ENCODE data around the gene CUEDC2.
A peak's percentile ranks its signal among the peaks of the same experiment; 100 is the strongest.

CUEDC2 gene

DNA sequence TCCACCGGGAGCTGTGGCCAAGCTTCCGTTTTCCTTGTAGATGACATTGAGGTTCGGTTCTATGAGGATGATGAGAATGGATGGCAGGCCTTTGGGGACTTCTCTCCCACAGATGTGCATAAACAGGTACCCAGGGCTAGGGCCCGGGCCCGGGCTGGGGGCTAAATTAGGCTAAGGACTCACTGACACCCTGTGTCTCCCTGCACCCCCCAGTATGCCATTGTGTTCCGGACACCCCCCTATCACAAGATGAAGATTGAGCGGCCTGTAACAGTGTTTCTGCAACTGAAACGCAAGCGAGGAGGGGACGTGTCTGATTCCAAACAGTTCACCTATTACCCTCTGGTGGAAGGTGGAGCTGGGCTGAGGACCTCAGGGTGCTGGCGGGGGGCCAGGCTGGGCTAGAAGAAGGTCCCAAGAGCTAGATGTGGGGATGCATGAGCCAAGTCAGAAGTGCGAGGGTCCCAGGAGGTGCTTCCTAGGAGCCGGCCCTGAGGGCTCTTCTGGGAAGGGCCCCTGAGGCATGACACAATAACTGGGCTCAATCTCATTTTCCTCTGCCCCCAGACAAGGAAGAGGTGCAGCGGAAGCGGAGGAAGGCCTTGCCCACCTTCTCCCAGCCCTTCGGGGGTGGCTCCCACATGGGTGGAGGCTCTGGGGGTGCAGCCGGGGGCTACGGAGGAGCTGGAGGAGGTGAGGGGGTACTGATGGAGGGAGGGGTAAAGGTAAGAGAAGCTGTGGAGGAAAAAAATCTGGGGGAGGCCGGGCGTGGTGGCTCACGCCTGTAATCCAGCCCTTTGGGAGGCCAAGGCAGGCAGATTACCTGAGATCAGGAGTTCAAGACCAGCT is 34.0 kb downstream of the CUEDC2 start:
- Histone ChIP-seq H3K4me3 (ENCODE audit: low read depth in 1 of 2, low read length in 2 of 2) (peak overlapping the region in 1 of 2 donors; percentile 28), H3K9me3 (ENCODE audit: low read length) (no peaks in the 10 kb centered on the region), H3K36me3 (ENCODE audit: insufficient read depth, low read length) (peaks cover 52% of the 10 kb centered on the region), H3K27me3 (ENCODE audit: control insufficient read depth in 1 of 2, insufficient read depth in 2 of 2, low read length in 2 of 2) (no peaks in the 10 kb centered on the region), H3K9ac (ENCODE audit: low read length) (peak overlapping the region; percentile 41), H3K27ac (ENCODE audit: low read depth, low read length) (peak overlapping the region; percentile 61), H3K4me1 (ENCODE audit: insufficient read depth, low read length) (peaks cover 49% of the 10 kb centered on the region)

- peak overlapping the region in 1 of 2 donors; percentile 96 for H3K4me3 ChIP-seq (ENCODE audit: low read depth in 1 of 2, low read length in 2 of 2)
- H3K9me3 ChIP-seq (ENCODE audit: low read length): no peaks in the 10 kb centered on the region
- H3K4me1 ChIP-seq (ENCODE audit: insufficient read depth, low read length): peaks cover 42% of the 10 kb centered on the region
- H3K27me3 ChIP-seq (ENCODE audit: control insufficient read depth in 1 of 2, insufficient read depth in 2 of 2, low read length in 2 of 2): no peaks in the 10 kb centered on the region
- H3K27ac ChIP-seq (ENCODE audit: low read depth, low read length): peak overlapping the region; percentile 97
- H3K36me3 ChIP-seq (ENCODE audit: insufficient read depth, low read length): peaks cover 45% of the 10 kb centered on the region
- peak overlapping the region; percentile 98 for H3K9ac ChIP-seq (ENCODE audit: low read length)
Observed at GRCh38 chr10:102397222-102398171, 34.9 kb downstream of the CUEDC2 start.

GRCh38 chr10:102396730-102397151 is 35.6 kb downstream of the CUEDC2 start:
- peaks cover 38% of the 10 kb centered on the region for H3K36me3 ChIP-seq (ENCODE audit: insufficient read depth, low read length)
- no peaks in the 10 kb centered on the region for H3K27me3 ChIP-seq (ENCODE audit: control insufficient read depth in 1 of 2, insufficient read depth in 2 of 2, low read length in 2 of 2)
- H3K9ac ChIP-seq (ENCODE audit: low read length): peak overlapping the region; percentile 98
- no peaks in the 10 kb centered on the region for H3K9me3 ChIP-seq (ENCODE audit: low read length)
- H3K4me1 ChIP-seq (ENCODE audit: insufficient read depth, low read length): peaks cover 35% of the 10 kb centered on the region
- peak overlapping the region; percentile 70 to 96 for H3K4me3 ChIP-seq (ENCODE audit: low read depth in 1 of 2, low read length in 2 of 2)
- H3K27ac ChIP-seq (ENCODE audit: low read depth, low read length): peak overlapping the region; percentile 97

- H3K9ac ChIP-seq (ENCODE audit: low read length): peak overlapping the region; percentile 98
- no peaks in the 10 kb centered on the region for H3K9me3 ChIP-seq (ENCODE audit: low read length)
- H3K4me3 ChIP-seq (ENCODE audit: low read depth in 1 of 2, low read length in 2 of 2): peak overlapping the region; percentile 70 to 96
- H3K27ac ChIP-seq (ENCODE audit: low read depth, low read length): peak overlapping the region; percentile 97
- peaks cover 34% of the 10 kb centered on the region for H3K36me3 ChIP-seq (ENCODE audit: insufficient read depth, low read length)
- no peaks in the 10 kb centered on the region for H3K27me3 ChIP-seq (ENCODE audit: control insufficient read depth in 1 of 2, insufficient read depth in 2 of 2, low read length in 2 of 2)
- H3K4me1 ChIP-seq (ENCODE audit: insufficient read depth, low read length): peaks cover 35% of the 10 kb centered on the region
Observed at GRCh38 chr10:102396317-102396650, 36.1 kb downstream of the CUEDC2 start.

DNA sequence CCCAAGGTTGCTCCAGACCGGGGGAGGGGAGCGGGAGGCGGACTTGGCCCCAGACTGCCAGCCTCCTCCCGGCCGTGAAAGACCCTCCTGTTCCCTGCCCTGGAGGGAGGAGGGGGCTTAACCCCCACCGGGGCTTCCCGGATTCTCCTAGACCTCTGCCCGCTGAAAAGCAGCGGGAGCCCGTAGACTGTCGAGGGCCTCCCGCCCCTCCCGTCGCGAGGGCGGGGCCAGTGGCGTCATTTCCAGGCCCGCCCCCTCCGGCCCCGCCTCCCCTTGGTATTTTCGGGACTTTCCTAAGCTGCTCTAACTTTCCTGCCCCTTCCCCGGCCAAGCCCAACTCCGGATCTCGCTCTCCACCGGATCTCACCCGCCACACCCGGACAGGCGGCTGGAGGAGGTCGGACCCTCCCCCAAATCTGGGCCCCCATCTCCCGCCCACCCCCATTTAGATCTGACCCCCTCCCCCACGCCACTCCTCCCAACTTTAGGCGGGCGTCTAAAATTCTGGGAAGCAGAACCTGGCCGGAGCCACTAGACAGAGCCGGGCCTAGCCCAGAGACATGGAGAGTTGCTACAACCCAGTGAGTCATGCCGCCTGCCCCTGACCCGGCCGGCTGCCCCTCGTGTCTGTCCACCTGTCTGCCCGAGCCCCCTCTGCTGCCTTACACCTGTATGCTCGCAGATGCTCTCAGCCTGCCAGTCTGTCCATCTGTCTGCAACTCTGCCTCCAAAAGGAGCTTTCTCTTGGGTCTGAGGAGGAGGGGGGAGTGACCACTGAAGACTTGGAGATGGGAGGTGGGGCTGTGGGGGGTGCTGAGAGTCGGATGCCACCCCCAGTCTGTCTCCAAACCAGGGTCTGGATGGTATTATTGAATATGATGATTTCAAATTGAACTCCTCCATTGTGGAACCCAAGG is 36.7 kb downstream of the CUEDC2 start, which contains the start of gene NFKB2:
TSS of gene NFKB2 (plus strand) at position 306 of the 917 bp plus-strand sequence. CDS start at position 561, 255 bp downstream.
- Histone ChIP-seq H3K9ac (ENCODE audit: low read length) (peak within 1 kb of the TSS; percentile 98), H3K4me1 (ENCODE audit: insufficient read depth, low read length) (peaks cover 35% of the 10 kb centered on the region)

GRCh38 chr10:102394801-102395399 is 37.5 kb downstream of the CUEDC2 start:
- H3K9ac ChIP-seq (ENCODE audit: low read length): peak overlapping the region; percentile 78
- peaks cover 21% of the 10 kb centered on the region for H3K36me3 ChIP-seq (ENCODE audit: insufficient read depth, low read length)
- peak overlapping the region; percentile 70 to 96 for H3K4me3 ChIP-seq (ENCODE audit: low read depth in 1 of 2, low read length in 2 of 2)
- peaks cover 28% of the 10 kb centered on the region for H3K4me1 ChIP-seq (ENCODE audit: insufficient read depth, low read length)
- H3K27ac ChIP-seq (ENCODE audit: low read depth, low read length): peak overlapping the region; percentile 97
- no peaks in the 10 kb centered on the region for H3K9me3 ChIP-seq (ENCODE audit: low read length)
- H3K27me3 ChIP-seq (ENCODE audit: control insufficient read depth in 1 of 2, insufficient read depth in 2 of 2, low read length in 2 of 2): no peaks in the 10 kb centered on the region

More for the DNA sequence above, 36.7 kb downstream of the CUEDC2 start, which contains the start of gene NFKB2:
- Histone ChIP-seq H3K27ac (ENCODE audit: low read depth, low read length) (peak within 1 kb of the TSS; percentile 97), H3K36me3 (ENCODE audit: insufficient read depth, low read length) (peaks cover 28% of the 10 kb centered on the region), H3K9me3 (ENCODE audit: low read length) (no peaks in the 10 kb centered on the region), H3K4me3 (ENCODE audit: low read depth in 1 of 2, low read length in 2 of 2) (peak within 1 kb of the TSS; percentile 70 to 96), H3K27me3 (ENCODE audit: control insufficient read depth in 1 of 2, insufficient read depth in 2 of 2, low read length in 2 of 2) (no peaks in the 10 kb centered on the region)

GRCh38 chr10:102394079-102394800 is 38.1 kb downstream of the CUEDC2 start:
- Histone ChIP-seq H3K36me3 (ENCODE audit: insufficient read depth, low read length) (peaks cover 18% of the 10 kb centered on the region), H3K9me3 (ENCODE audit: low read length) (no peaks in the 10 kb centered on the region), H3K9ac (ENCODE audit: low read length) (peak overlapping the region; percentile 78), H3K27me3 (ENCODE audit: control insufficient read depth in 1 of 2, insufficient read depth in 2 of 2, low read length in 2 of 2) (no peaks in the 10 kb centered on the region), H3K27ac (ENCODE audit: low read depth, low read length) (peak overlapping the region; percentile 97), H3K4me1 (ENCODE audit: insufficient read depth, low read length) (peaks cover 25% of the 10 kb centered on the region), H3K4me3 (ENCODE audit: low read depth in 1 of 2, low read length in 2 of 2) (peak overlapping the region; percentile 70 to 96)

DNA sequence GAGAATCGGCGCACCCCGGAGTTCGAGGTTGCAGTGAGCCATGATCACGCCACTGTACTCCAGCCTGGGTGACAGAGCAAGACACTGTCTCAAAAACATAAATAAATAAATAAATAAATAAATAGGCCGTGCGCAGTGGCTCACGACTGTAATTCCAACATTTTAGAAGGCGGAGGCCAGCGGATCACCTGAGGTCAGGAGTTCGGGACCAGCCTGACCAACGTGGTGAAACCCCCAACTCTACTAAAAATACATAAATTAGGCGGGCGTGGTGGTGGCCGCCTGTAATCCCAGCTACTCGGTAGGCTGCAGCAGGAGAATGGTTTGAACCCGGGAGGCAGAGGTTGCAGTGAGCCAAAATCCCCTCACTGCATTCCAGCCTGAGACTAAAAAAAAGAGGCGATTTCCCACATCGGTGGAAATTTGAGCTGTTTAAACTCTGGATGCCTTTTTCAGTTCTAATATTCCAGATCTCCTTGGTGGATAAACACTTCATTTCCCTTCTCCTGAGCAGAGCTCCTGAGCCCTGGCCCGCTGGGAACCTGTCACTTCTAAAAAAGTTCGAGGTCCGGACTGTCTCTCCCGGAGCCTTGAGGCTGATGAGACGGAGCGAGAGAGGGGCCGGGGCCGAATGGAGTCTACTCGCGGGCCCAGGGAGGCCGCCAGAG is 38.8 kb downstream of the CUEDC2 start:
- Histone ChIP-seq H3K4me3 (ENCODE audit: low read depth in 1 of 2, low read length in 2 of 2) (peak overlapping the region; percentile 70 to 96), H3K9me3 (ENCODE audit: low read length) (no peaks in the 10 kb centered on the region), H3K27me3 (ENCODE audit: control insufficient read depth in 1 of 2, insufficient read depth in 2 of 2, low read length in 2 of 2) (no peaks in the 10 kb centered on the region), H3K9ac (ENCODE audit: low read length) (peak overlapping the region; percentile 78), H3K27ac (ENCODE audit: low read depth, low read length) (peak overlapping the region; percentile 97), H3K4me1 (ENCODE audit: insufficient read depth, low read length) (peaks cover 23% of the 10 kb centered on the region), H3K36me3 (ENCODE audit: insufficient read depth, low read length) (peaks cover 18% of the 10 kb centered on the region)

- no peak overlapping the region for H3K9ac ChIP-seq (ENCODE audit: low read length)
- H3K27me3 ChIP-seq (ENCODE audit: control insufficient read depth in 1 of 2, insufficient read depth in 2 of 2, low read length in 2 of 2): no peaks in the 10 kb centered on the region
- peaks cover 6% of the 10 kb centered on the region for H3K36me3 ChIP-seq (ENCODE audit: insufficient read depth, low read length)
- peaks cover 11% of the 10 kb centered on the region for H3K4me1 ChIP-seq (ENCODE audit: insufficient read depth, low read length)
- H3K9me3 ChIP-seq (ENCODE audit: low read length): no peaks in the 10 kb centered on the region
- H3K4me3 ChIP-seq (ENCODE audit: low read depth in 1 of 2, low read length in 2 of 2): no peak overlapping the region
- H3K27ac ChIP-seq (ENCODE audit: low read depth, low read length): no peak overlapping the region
Observed at GRCh38 chr10:102392306-102392705, 40.1 kb downstream of the CUEDC2 start.

Measured in muscle layer of colon (tissue), 2 donors.